ENCODE measurements around the gene SLC20A1.
A peak's percentile ranks its signal among the peaks of the same experiment; 100 is the strongest.
"Not testable (repeated sequence)": the region's sequence is repeated elsewhere in the genome, so short reads cannot be mapped to it uniquely, and the experiment has no call there.

SLC20A1 gene

DNA sequence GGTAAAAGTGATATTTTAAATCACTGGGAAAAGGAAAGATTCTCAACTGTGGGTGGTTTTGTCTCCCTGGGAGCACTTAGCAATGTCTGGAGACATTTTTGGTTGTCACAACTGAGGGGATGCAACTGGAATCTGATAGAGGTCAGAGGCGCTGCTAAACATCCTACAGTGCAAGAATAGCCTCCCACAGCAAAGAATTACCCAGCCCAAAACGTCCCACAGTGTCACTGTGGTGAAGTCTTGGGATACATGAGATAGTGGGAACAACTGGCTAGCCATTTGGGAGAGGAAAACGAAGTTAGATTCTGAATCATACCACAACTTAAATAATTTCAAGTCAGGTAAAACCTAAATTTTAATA, 38.7 kb downstream of the SLC20A1 start:
- DNase-seq, result no peak

- no peak for DNase-seq
These were observed 39.6 kb downstream of the SLC20A1 start for GRCh38 chr2:112685271-112685884.

DNA sequence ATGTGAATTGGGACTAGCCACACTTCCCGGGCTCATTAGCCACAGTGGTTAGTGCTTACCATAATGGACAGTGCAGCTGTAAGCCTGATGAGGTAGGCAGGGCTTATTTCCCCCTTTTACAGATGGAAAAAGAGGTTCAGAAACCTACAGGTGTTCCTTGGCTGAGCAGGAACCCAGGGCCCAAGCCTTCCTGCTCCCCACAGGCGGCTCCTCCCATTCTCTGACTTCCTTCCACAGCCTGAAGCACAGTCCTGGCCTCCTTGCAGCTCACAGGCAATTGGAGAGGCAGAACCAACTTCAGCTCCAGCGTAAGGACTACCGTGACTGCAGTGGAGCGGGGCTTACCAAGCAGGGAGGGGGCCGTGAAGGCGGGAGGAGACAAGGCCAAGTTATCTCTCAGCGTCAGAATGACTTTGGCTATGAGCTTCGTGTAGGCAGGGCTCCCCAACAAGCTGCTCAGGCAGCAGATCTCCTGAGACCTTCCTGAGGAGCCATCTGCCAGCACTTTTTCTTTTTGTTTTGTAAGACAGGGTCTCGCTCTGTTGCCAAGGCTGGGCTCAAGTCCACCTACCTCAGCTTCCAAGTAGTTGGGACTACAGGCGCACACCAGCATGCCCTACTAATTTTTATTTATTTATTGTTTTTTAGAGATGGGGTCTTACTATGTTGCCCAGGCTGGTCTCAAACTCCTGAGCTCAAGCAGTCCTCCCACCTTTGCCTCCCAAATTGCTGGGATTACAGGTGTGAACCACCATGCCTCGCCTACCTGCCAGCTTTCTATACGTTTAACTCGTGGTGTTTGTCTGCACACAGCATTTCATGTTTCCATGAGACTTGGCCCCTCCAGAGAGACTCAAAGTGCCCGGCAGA, 40.8 kb downstream of the SLC20A1 start:
- DNase-seq, result no peak

DNA sequence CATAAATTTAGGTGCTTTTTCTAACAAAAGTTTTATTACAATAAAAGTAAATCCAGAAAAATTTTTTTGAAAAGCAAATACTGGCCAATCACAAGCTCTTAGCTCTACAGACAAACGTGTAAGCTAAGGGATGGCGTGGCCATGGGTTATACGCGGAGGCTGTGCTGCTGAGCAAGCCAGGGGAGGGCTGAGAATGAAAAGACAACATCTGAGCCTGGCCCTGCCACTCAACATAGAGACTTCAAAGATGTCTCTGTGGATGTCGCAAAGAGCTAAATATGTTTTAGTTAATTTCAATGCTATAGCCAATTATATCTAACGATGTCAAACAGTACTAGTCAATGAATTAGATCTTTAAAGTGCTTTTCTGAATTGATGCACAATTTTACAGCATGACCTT, 41.8 kb downstream of the SLC20A1 start:
- no peak for DNase-seq

GRCh38 chr2:112688086-112688880, 42.5 kb downstream of the SLC20A1 start:
- no peak for DNase-seq

- DNase-seq, result peak; percentile 61
These were observed 45.2 kb downstream of the SLC20A1 start for GRCh38 chr2:112690853-112691401.

- peak; percentile 20 for DNase-seq
These were observed 46.1 kb downstream of the SLC20A1 start for GRCh38 chr2:112691881-112692281.

DNA sequence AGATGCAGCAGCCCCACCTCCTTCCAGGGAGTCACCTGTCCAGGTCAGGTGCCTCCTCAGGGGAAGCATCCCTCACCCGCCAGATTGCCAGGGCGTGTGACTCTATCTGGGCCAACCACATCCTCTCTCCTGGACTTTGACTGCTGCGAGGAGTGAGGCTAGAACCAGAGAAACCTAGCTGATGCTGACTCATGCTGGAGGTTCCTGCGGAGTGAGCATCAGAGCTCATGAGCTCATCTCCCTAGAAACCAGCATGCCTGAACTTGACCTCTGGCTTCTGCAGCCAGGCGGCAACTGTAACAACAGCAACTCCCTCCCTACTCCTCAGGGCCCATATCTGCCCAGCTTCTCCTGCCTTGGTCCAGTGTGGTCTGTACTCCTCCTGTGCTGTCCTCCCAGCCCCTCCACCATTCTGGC, 46.8 kb downstream of the SLC20A1 start:
- peak; percentile 81 for DNase-seq

DNA sequence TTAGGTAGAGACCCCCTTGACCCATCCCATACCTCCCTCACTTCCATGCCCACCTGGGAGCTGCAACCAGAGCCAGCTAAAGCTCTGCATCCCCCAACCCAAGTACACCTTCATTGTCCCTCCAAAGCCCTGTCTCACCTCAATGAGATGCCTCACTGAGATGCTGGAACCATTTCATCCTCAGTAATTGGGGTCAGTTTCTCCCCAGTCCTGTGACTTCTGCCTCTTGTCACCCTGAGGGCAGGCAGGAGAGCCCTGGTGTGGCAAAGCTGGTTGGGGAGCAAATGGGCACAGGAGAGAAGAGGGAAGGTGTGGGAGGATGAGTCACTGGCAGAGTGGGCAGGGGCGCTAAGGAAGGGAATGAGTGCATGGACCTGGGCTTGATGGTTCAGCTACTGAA, 47.2 kb downstream of the SLC20A1 start:
- DNase-seq, result no peak

DNA sequence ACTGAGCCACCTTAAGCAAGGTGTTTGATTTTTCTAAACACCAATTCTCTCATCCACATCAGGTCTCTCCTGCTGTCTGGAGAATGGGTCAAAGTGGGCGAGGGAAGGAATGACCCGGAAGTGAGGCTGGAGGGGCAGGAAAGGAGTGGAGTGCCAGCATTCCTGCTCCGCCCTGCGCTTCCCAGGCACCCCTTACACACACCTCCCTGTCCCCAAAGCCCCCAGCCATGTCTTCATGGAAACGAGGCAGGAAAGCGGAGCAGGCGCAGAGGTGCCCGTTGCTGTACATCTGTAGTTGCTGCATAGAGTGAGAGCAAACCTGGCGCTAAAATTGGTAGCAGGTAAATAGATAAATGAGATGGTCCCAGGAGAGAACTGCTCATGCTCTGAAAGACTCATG, 47.9 kb downstream of the SLC20A1 start:
- DNase-seq, result no peak

DNA sequence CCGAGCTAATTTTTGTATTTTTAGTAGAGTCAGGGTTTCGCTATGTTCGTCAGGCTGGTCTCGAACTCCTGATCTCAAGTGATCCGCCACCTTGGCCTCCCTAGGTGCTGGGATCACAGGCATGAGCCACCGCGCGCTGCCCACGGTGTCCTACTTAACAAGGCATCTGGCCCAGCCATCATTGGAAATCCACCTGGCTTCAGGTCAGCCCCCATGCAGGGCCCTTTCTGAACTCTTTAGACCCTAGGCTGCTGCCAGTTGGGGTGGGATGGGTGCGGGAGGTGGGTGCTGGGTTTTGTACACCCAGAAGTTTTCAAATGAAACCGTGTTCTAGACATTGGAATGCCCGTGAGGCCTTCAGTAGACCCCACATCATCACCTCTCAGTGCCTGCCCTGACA, 48.4 kb downstream of the SLC20A1 start:
- no peak for DNase-seq

GRCh38 chr2:112698834-112699515, 53.2 kb downstream of the SLC20A1 start:
- no peak for DNase-seq

- no peak for DNase-seq
These were observed 54.4 kb downstream of the SLC20A1 start for GRCh38 chr2:112699984-112700667.

- no peak for DNase-seq
These were observed 55.3 kb downstream of the SLC20A1 start for GRCh38 chr2:112701052-112701451.

DNA sequence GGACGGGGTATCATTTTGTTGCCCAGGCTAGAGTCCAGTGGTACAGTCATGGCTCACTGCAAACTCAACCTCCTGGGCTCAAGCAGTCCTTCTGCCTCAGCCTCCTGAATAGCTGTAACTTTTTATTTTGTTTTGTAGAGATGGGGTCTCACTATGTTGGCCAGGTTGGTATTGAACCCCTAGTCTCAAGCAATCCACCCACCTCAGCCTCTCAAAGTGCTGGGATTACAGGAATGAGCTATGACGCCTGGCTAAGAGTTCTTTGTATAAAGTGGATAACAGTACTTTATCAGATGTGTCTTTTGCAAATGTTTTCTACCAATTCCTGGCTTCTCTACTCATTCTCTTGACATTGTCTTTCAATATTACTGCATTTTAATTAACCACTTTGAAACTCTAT, 57.9 kb downstream of the SLC20A1 start:
- no peak for DNase-seq

DNA sequence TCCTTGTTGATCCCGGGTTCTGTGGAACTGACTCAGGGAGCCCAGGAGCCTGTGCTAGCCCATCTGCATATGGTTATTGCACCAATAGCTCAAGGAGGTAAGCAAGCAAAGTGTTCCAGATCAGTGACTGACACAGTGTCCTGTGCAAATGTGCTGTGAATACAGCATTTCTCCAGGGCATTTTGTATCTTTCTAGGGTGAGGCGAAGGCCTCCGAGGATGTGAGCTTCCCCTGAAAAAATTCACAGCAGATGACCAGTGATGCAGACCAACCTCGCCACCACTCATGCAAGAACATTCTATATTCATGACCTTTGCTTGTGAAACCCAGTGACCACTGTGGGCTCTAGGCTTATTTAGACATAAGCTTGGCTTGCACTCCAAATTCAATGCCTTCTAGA, 59.8 kb downstream of the SLC20A1 start:
- DNase-seq, result no peak

DNA sequence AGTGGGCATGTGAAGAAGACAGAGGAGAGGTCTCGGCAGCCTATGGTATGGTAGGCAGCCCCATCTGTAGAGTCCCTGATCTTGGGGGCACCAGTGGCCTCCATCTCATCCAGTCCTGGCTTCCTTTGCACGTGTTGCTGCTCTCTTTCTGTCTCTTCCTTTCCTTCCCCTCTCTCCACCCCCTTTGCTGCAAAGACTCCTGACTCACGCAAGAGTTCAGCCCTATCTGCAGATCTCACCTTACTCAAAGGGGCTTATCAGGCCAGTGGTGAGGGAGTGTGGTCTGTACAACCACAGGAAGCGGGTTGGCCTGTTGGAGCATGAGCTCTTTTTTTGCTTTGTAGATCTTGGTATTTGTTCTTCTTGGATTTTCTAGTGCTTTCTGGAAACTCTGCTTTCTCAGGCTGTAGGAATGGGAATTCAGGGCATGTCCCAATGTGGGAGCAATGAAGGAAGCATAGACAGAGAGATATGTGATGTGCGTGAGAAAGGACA, 60.5 kb downstream of the SLC20A1 start:
- DNase-seq, result no peak

DNA sequence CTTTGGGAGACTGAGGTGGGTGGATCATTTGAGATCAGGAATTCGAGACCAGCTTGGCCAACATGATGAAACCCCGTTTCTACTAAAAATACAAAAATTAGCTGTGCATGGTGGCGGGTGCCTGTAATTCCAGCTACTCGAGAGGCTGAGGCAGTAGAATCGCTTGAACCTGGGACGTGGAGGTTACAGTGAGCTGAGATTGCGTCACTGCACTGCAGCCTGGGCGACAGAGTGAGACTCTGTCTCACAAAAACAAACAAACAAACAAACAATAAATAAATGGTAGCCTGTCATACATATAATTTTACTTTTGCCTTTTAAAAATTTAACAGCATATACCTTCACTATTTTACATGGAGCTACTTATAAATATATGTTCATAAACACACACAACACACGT, 61.2 kb downstream of the SLC20A1 start:
- not testable (repeated sequence) for DNase-seq

GRCh38 chr2:112708968-112709367, 63.2 kb downstream of the SLC20A1 start:
- no peak for DNase-seq

DNA sequence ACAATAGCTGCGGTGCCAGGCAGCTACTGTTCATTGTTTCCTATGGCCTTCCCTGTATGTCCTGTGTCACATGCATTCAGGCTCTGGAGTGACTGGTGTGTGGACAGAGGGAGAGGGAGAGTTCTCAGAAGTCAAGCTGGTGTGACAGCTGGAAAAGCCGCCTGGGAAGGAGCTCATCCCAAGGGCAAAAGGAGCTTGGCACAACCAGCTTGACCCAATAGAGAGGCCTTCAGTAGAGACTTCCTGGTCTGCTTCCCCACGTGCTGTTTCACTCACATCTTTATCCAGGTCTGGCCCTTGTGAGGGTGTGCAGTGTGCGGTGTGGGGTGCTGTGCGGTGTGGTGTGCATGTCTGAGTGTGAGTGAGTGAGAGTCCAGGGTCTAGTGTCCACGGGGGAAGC, 64.0 kb downstream of the SLC20A1 start:
- DNase-seq, result no peak

DNA sequence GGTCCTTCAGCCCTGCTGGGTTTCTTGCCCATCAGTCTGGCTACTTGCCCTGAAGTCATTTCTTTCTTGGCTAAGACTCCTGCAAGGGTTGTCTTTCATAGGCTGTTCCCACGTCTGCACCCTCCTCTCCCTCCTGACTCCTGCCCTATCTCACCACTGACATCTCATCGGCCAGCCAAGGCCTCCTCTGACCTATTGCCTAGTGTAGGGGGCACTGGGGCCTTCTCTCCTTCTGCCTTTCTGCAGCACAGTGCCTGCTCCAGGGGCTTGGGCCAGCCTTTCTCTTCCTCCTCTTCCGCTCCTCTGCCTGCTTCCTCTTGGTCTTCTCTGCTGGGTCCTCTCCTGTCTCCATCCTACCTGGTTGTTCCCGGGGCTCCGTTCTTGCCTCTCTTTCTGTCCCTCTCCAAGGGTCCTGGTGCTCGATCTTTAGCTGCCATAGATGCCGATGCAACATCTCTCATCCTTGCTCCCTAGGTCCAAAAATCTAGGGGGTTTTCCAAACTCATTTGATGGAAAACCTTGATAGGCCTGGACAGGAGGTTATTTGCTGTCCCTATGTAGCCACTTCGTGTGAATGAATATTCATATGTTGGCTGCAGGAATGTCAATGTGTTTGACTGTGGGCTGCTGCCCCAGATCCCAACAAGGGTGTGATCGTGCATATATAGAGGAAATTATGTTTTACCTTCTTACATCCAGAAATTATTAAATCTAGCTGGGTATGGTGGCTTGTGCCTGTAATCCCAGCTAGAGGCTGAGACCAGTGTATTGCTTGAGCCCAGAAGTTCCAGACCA, 65.4 kb downstream of the SLC20A1 start:
- DNase-seq, result no peak
